Stimulated activated CD4-positive, alpha-beta T cell treated with anti-CD3 and anti-CD28 coated beads, Interleukin-2, amount 100 ng/mL, for 24 hours (primary cell): ENCODE results near the gene CTAGE1.
"Not testable (repeated sequence)": the region's sequence is repeated elsewhere in the genome, so short reads cannot be mapped to it uniquely, and the experiment has no call there.

Experiments
- DNase-seq, 2 donors: peaks; one replicate each; pipeline ENCODE4 v3.0.0-alpha.2; 2020

Gene CTAGE1

GRCh38 chr18:22433956-22434355, 16.2 kb upstream of the CTAGE1 start:
- no peak for DNase-seq

- DNase-seq: no peak
These were observed 15.0 kb upstream of the CTAGE1 start for GRCh38 chr18:22432657-22433137.

GRCh38 chr18:22429564-22429963, 11.8 kb upstream of the CTAGE1 start:
- DNase-seq: no peak

- DNase-seq: no peak
These were observed 11.0 kb upstream of the CTAGE1 start for GRCh38 chr18:22428672-22429071.

GRCh38 chr18:22427822-22428549, 10.3 kb upstream of the CTAGE1 start:
- no peak for DNase-seq

- DNase-seq: no peak
These were observed 6.8 kb upstream of the CTAGE1 start for GRCh38 chr18:22424565-22424963.

- no peak for DNase-seq
These were observed 6.3 kb upstream of the CTAGE1 start for GRCh38 chr18:22423878-22424564.

GRCh38 chr18:22422909-22423548, 5.3 kb upstream of the CTAGE1 start:
- DNase-seq: no peak

GRCh38 chr18:22420652-22421051, 2.9 kb upstream of the CTAGE1 start:
- no peak for DNase-seq

- DNase-seq: no peak
These were observed 5.4 kb downstream of the CTAGE1 start for GRCh38 chr18:22412176-22412911.

- no peak for DNase-seq
These were observed 6.3 kb downstream of the CTAGE1 start for GRCh38 chr18:22411446-22411845.

GRCh38 chr18:22410126-22410525, 7.6 kb downstream of the CTAGE1 start:
- no peak for DNase-seq

- no peak for DNase-seq
These were observed 8.3 kb downstream of the CTAGE1 start for GRCh38 chr18:22409445-22409844.

- no peak for DNase-seq
These were observed 9.7 kb downstream of the CTAGE1 start for GRCh38 chr18:22408059-22408458.

GRCh38 chr18:22405142-22405541, 12.6 kb downstream of the CTAGE1 start:
- DNase-seq: no peak

GRCh38 chr18:22403950-22404349, 13.8 kb downstream of the CTAGE1 start:
- DNase-seq: no peak

GRCh38 chr18:22399949-22400348, 17.8 kb downstream of the CTAGE1 start:
- no peak for DNase-seq

- no peak for DNase-seq
These were observed 19.3 kb downstream of the CTAGE1 start for GRCh38 chr18:22398464-22398863.

GRCh38 chr18:22394428-22394827, 23.3 kb downstream of the CTAGE1 start:
- DNase-seq: no peak

GRCh38 chr18:22393164-22393563, 24.6 kb downstream of the CTAGE1 start:
- not testable (repeated sequence) for DNase-seq

GRCh38 chr18:22391407-22392345, 26.0 kb downstream of the CTAGE1 start:
- peak; percentile 4 to 26 for DNase-seq

GRCh38 chr18:22387787-22388186, 29.9 kb downstream of the CTAGE1 start:
- DNase-seq: no peak
